Keratinocyte (primary cell): Measurements from ENCODE around the gene JAKMIP1.

Experiments
- CTCF ChIP-seq, 3 experiments: IDR thresholded peaks in 1 of 3; conservative IDR thresholded peaks in 1 of 3; optimal IDR thresholded peaks in 1 of 3; 2 replicates in 2 of 3; 3 replicates in 1 of 3; pipeline versions ENCODE3 to v1.5.1; 2011; ENCODE audit warnings: low read length in 3 of 3, mild to moderate bottlenecking in 3 of 3, moderate library complexity in 2 of 3, control low read depth in 1 of 3, inconsistent platforms in 1 of 3; ENCODE audit not compliant: insufficient read depth in 2 of 3; ENCODE audit errors: extremely low read depth in 1 of 3
- EZH2 ChIP-seq: IDR thresholded peaks from one replicate; pipeline ENCODE4 v1.6.1; 2012; ENCODE audit warnings: inconsistent platforms, mild to moderate bottlenecking, low read length, moderate library complexity

- TF ChIP-seq CTCF (optimal IDR thresholded peaks at IDR 0.05 in 1 of 3, IDR thresholded peaks at IDR 0.05 in 1 of 3, conservative IDR thresholded peaks at IDR 0.05 in 1 of 3; ENCODE audit: extremely low read depth in 1 of 3, insufficient read depth in 2 of 3, low read length in 3 of 3): no peak
- TF ChIP-seq EZH2: no peak
Measured at GRCh38 chr4:6230827-6231662, 30.7 kb upstream of the JAKMIP1 start.
